ENCODE measurements around the gene RSPH6A. TPM values are rescaled to one million over a fixed set of nuclear protein-coding genes. Genes with fewer than 3 reads are reported as not detected.

Gene RSPH6A
- not detected in 2 replicates for total RNA-seq (2014; rRNA removed; shearing (Covaris generic))

DNA sequence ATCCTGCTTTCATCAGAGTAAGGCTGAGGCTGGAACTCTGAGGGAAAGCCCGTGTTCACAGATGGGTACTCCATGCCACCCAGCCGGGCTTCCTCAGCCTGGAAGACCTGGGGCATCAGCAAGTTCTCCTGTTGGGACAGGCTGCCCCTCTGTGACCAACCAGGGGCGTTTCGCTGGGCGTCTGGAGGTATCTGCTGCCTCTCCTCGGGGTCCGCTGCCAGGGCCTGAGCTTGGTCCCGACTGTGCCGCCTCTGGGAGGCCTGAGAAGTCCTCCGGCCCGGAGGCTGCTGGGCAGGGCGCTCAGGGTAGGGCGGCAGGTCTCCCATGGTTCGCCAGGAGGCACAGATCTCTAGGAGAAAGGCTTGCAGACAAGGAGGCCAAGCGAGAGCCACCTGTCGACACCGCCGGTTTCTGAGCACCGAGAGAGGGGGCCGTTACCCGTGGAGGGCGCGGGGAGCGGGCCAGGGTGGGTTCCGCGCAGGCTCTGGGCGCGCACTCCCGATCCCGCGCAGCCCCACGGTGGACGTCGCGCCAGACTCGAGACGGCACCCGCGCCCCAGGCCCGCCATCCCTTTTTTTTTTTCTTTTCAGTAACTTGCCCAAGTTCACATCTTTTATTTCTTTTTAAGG, at the start of gene RSPH6A:
Gene RSPH6A, minus strand, starts transcription at position 458 of the 630 bp plus-strand sequence. Its CDS starts 132 bp downstream, at position 326.
- no peak for DNase-seq (ENCODE audit: low spot score)

DNA sequence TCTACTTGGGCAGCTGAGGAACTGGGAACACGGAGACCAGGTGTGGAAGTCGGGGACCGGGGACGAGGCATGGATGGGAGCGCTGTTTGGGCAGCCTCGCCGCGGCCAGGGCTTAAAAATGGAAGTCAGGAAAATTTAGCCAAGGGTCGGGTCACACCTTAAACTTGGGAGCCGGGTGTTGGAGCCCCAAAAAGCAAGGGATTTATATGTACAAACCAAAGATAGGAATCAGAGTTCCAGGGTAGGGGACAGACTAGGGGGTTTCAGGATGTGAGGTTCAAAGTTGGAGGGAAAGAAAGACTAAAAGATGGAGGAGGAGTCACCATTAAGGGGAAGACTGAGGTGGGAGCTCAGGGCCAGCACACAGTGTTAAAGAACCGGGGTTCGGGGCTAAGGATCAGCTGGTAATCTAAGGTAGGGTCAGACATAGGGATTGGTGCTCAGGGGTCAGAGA, 49.5 kb upstream of the RSPH6A start:
- no peak for DNase-seq (ENCODE audit: low spot score)

DNA sequence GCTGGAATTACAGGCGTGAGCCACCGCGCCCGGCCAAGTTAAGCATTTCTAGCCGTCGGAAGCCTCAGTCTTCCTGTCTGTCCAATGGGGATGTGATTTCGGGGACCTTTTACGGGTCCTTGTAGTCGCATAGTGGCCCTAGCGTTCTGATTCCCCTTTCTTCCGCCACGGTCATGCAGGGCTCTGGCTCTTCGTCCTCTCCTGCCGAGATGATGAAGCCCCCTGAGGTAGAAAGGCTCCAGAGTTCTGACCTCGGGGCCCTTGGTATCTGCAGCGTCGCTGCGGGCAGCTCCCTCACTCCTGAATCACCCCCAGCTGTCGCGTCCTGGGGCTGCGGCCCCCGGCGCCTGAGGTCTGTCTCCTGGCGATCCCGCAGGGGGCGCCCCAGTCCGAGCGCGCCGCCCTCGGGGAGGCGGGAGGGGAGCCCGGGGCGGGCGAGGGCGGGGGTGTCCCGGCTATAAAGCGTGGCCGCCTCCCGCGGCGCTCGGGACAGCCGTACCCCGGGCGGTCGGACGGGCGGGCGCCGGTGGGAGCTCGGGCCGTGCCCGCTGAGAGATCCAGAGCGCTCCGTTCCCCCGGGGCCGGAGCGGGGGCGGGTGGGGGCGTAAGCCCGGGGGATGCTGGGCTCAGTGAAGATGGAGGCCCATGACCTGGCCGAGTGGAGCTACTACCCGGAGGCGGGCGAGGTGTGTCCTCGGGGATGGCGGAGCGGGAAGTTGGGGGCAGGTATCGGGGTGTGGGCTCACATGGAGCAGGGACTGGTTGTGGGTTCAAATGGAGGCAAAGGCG, 48.9 kb upstream of the RSPH6A start, which contains the start of gene FOXA3:
Gene FOXA3, plus strand, starts transcription at position 487 of the 789 bp plus-strand sequence. Its CDS starts 131 bp downstream, at position 618.
- no peak for DNase-seq (ENCODE audit: low spot score)

DNA sequence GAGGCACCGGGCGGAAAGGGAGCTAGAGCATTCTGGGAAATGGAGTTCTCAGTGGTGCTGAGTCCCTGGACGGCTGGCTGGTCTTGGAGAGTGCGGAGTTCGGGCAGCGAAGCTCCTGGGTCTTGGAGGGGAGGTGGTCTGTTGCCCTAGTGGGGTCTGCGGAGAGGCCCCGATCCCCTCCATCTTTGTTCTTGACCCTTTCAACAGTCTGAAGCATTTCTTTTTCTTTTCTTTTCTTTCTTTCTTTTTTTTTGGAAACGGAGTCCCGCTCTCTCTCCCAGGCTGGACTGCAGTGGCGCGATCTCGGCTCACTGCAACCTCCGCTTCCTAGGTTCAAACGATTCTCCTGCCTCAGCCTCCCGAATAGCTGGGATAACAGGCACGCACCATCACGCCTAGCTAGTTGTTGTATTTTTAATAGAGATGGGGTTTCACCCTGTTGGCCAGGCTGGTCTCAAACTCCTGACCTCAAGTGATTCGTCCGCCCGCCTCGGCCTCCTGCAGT, 48.3 kb upstream of the RSPH6A start:
- no peak for DNase-seq (ENCODE audit: low spot score)

DNA sequence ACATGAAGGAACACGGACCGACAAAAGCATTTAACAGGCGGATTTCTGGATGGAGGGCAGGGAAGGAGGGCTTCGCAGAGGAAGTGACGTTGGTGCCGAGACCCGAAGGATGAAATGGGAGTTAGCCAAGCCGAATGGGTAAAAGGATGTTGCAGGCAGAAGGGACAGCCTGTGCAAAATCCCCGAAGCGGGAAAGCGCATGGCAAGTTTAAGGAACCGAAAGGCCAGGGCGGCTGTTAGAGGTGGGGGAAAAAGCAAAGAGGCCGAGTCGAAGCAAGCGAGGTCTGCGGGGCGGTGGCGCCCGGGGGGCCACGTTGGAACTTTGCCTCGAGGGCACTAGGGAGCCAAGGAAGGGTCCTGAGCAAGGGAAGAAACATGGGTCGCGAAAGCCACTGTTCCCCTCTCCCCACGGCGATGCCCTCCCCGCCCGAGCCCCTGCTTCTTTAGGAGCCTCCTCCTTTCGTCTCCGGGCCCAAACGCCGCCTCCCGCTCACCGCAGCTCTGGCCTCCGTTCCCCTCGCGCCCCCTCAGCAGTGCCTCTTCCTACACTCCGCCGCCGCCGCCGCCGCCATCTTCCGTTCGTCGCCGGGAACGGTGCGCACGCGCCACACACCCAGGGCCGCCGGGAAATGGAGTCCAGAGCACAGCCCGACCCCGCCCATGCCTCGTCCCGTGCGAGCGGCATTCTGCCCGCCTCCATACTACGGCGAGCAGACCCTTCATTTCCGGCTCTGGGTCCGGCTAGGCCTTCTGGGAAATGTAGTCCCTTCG, 47.6 kb upstream of the RSPH6A start, which contains the start of gene SYMPK:
Gene SYMPK, minus strand, starts transcription at position 584 of the 771 bp plus-strand sequence. CDS start 8,652 bp downstream, outside the sequence.
- peak; percentile 91 for DNase-seq (ENCODE audit: low spot score)

DNA sequence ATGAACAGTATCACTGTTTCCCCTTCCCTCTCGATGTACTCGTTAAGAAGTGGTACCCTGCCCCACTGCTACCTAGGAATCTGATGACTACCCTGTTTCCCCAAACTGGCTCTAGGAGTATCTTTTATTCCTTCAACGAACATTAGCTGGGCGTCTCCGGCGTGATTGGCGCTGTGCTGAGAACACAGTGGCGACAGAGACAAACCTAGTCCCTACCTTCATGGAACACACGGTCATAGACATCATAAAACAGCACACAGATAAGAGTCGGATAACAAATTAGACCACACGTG, 47.1 kb upstream of the RSPH6A start:
- no peak for DNase-seq (ENCODE audit: low spot score)

DNA sequence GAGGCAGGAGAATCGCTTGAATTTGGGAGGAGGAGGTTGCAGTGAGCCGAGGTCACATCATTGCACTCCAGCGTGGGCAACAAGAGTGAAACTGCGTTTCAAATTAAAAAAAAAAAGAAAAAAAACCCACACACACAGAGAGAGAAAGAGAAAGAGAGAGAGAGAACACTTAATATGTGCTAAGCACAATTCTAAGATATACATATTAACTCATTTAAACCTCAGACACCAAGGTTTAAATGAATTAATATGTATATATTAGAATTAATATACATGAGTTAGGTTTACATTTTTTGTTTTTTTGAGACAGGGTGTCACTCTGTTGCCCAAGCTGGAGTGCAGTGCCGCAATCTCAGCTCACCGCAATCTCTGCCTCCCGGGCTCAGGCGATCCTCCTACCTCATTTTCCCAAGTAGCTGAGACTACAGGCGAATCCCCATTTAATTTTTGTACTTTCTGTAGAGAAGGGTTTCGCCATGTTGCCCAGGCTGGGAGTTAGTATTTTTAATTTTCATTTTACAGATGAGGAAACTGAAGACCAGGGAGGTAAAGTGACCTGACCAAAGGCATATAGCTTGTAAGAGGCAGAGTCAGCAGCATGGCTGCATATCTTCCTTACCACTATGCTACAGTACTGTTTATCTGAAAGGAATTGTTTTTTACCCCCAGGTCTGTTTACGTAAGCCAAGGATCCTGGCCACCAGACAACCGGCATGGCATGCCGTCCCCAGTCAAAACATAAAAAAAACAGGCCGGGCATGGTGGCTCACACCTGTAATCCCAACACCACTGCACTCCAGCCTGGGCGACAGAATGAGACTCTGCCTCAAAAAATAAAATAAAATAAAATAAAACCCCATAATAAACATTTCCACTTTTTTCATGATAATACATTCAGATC, 45.5 kb upstream of the RSPH6A start:
- DNase-seq (ENCODE audit: low spot score): no peak

DNA sequence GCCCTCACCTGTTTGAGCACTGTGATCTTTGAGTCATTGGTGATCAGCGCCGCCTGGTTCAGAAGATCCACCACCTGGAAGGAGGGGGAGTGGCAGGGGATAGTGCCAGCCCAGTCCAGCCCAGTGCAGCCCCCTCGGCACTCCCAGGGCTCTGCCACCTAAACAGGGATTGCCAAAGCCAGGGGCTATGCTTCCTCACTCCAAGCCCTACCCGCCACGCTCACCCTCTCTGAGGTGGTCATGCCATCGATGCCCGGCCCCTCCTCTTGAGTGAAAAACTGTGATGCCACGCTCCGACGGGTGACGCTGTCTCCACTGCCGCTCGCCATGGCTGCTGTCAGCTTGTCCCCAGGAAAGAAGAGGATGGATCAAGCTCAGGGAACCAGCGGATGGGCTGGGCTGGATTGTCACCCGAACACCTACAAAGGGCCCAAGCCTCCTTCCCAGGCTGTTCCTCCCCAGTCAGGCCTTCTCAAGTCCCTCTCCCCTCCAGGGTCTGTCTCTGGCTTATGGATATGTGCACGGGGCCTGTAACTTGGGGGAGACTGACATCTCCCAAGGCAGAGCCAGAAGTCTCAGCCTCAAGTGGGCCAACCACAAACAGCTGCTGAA, 39.2 kb upstream of the RSPH6A start:
- DNase-seq (ENCODE audit: low spot score): no peak

DNA sequence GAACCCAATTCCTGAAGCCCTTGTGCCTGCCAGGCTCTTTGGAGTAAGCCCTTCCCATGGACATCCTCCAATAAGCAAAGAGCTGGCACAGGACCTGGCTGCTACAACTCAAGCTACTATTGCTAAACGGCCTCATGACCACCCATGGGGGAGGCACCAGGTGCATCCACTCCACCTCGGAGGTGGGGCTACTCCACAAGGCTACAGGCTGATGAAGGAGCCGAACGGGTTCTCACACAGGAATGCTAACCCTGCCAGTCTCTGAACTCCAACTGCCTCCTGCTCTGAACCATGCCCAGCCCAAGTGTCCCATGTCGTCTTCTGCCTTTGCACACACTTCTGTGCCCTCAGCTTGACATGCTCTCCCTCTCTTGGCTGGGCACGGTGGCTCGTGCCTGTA, 37.9 kb upstream of the RSPH6A start:
- no peak for DNase-seq (ENCODE audit: low spot score)

DNA sequence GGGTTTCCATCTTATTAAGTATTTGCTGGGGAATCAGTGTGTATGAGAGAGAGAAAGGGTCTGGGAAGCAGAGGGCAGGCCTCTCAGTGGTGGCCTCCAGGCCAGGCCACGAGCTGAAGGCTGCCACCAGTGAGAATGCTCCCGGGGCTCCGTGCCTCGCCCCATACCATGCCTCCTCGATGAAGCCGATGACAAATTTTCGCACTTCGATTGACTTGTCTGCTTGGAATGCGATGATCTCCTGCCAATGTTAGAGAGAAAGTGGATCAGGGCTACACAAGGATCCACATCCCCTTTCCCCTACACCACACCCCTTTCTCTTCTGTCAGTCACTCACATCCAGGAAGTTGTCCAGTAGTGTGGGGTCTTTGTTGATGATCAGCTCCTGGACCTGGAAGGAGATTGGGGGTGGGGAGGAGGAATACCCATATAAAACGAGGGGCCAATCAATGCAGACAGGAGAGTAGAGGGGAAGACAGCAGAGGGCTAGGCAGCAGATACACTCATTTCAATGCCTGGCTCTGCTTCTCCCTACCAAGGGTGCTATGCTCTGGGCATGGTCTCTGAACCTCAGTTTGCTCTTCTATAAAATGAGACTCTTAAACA, 37.1 kb upstream of the RSPH6A start:
- no peak for DNase-seq (ENCODE audit: low spot score)

DNA sequence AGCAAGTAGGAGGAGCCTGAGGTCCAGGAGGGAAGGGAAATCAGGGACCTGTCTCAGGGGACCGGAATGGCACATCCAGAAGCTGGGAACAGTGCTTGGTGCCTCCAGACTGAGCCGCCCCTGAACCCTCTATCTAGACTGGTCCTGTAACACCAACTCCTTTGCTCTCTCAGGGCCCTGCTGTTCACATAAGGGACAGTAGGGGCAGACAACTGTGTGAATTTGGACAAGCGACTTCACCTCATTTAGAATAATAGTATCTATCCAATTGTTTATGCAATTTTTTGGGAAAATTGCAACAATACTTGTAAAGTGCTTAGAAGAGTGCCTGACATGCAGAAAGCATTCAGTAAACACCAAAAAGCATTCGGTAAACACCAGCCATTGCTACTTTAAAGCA, 33.8 kb upstream of the RSPH6A start:
- no peak for DNase-seq (ENCODE audit: low spot score)

DNA sequence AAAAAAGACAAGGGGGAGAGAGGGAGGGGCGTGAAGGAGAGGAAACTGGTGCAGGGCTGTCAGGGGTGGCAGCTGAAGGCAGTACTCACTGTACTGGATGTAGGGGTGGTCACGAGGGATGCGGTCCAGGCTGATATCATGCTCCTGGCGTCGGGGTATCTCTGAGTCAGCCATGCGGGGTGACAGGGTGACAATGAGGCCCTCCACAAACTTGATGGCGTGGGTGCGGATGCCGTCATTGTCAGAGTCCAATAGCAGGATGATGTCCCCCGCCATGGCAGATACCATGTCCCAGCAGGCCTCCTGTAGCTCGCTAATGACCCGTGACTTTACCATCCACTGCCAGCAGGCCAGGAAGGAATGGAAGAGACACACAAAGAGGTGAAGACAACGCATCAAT, 32.6 kb upstream of the RSPH6A start:
- no peak for DNase-seq (ENCODE audit: low spot score)

DNA sequence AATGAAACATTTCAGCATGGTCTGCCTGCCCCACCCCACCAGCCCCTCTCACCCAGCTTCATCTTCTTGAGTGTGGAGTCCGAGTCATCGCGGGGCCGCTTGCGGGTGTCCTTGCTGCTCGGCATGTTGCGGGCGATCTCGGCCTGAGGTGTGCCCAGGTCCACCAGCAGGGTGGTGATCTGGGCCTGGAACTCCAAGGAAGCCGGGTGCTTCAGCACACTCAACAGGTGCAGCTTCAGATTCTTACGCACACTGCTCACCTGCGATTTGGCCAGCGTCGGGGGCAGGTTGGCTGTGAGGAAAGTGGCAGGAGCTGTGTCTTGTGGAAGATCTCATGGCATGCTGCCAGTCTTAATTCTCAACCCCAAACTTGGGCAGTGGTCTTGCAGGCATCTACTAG, 27.1 kb upstream of the RSPH6A start:
- no peak for DNase-seq (ENCODE audit: low spot score)

DNA sequence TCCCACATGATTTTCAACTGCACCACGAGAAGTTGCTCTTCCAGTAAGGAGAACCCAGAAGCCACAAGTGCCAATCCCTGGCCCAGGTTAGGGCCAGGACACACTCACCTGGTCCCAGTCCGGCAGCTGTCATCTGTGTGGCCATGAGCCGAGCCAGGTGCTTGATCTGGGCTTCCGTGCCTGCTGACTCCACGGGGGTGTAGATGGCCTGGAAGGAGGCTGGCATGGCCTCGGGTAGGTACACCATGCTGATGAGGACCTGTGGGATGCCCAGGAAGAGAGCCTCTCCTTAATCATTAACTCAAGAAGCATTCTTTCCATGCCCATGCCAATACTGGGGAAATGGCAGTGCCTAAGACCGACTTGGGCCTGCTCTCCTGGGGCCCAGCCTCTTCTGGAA, 19.9 kb upstream of the RSPH6A start:
- DNase-seq (ENCODE audit: low spot score): no peak

DNA sequence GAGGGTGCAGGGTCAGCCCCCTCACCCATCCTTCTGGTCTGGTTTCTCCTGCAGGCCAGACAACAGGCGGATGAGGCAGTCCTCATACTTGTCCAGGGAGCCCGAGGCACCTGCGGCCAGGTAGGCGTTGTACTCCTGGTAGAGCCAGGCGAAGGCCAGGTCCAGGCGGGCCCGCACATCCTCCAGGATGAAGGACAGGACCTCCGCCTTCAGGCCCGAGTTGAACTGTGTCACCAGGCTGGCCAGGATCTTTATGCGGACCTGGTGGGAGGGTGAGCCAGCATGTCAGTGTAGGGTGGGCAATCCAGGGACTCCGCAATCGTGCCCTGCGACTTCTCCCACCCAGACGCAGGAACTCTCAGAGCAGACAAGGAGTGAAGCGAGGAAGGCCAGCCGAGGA, 13.8 kb upstream of the RSPH6A start:
- no peak for DNase-seq (ENCODE audit: low spot score)

DNA sequence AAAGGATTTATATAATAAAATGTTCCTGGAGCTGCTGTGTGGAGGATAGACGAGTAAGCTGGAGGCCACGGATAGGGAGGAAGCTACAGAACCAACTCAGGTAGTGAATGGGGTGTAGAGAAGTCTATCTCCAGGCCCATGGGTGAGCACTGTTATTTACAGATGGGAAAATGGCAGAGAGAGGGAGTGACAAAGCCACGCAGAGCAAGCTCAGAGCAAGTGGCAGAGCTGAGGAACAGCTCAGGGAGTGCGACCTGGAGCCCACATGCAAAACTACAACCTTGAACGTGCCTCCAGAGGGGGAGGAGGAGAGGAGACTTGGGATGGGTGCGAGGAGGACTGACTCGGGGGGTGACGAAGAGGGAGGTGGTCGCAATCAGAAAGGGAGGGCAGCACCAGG, 13.4 kb upstream of the RSPH6A start:
- no peak for DNase-seq (ENCODE audit: low spot score)

DNA sequence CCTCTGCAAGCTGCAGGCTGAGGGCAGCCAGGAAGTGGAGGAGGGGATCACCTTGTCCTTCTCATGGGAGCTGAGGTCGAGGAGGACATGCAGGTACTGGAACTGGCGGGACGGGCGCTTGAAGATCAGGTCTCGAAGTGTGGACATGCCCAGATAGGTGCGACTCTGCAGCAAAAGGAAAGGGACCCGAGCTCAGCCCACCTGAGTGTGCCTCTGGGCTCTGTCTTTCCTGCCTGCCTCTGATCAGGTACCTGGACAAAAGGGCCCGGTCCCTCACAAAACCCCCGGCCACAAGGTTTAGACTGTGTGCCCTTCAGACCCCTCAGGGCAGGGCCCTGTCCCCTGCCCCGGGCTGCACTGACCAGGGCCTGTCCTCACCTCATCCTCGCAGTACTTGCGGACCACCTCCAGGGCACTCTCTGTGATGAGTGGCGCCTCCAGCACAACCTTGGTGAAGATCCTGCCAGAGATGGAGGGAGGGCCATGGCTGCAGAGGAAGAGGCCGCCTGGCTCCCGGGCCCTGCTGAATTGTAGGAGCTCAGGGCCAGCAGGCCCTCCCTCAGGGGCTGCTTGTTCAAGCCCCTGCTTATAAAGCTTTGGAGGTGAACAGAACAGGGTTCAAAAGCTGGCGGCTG, 12.5 kb upstream of the RSPH6A start:
- DNase-seq (ENCODE audit: low spot score): no peak

DNA sequence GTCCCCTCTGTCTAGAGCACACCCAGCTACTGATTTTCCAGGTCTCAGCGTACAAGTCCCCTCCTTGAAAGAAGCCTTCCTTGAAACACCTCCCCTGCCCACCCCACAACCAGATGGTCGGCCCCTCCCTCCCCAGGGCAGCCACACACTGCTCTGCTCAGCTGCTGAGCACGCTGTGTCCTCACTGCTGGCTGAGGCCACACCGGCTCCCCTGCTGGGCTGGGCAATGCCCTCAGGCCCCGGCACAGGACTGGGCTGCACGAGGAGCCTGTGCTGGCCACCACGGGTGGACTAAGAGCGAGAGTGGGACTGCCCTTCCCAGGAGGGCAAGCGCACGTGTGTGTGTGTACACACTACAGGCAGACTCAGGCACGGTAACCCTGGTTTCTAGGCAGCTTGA, 11.8 kb upstream of the RSPH6A start:
- DNase-seq (ENCODE audit: low spot score): no peak

DNA sequence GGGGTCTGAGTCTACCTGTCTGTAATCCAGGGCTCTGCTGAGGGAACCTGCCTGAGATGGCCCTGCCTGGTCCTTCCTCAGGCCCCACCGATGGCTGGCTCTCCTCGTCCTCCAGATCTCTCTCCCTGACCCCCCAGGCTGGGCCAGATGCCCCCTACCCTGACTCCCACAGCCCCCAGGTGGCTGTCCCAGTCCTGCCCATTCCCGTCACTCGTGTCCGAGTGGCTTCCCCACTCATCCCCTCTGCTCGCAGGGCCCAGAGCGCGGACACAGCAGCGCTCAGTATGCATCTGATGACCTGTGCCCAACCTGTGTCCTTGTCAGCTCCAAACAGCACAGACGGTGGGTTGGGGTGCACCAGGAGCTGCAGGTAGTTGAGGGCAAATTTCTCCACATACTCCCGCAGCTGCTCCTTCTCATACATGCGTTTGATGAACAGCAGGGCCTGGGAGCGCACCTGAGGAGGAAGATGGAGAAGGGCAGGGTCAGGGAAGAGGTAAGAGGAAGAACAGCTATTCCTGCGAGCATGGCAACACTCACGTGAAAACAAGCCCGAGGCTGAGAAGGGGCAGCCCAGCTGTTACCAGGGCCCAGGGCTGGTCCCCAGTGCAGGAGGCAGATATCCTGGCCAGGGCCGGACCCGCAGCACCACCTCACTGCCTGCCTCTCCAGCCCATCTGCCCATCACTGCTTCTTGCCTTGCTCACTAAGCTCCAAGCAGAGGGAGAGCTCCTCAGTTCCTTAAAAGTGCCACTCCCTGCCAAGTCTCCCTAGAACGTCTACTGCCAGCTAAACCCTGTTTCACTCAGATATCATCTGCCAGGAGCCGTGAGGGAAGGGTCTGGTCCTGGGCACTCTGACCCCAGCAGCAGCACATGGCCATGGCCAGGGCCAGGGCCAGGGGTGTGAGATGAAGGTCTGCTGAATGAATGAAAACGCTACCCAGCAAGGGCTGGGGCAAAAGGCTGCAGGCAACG, 11.1 kb upstream of the RSPH6A start:
- DNase-seq (ENCODE audit: low spot score): no peak

Measured in A172 (cell line).